CD4-positive, alpha-beta T cell treated with Interleukin-15 for 1 hour (primary cell): ENCODE data around the gene RGL3.
"Not testable (repeated sequence)": the region's sequence is repeated elsewhere in the genome, so short reads cannot be mapped to it uniquely, and the experiment has no call there.

Source experiments
- DNase-seq: peaks from one replicate; pipeline ENCODE4 v3.0.0-alpha.2; 2020

Gene RGL3

GRCh38 chr19:11448410-11448809 lies 29.3 kb upstream of the RGL3 start:
- DNase-seq = no peak

GRCh38 chr19:11447347-11448262 lies 28.5 kb upstream of the RGL3 start:
- DNase-seq = no peak

GRCh38 chr19:11446652-11447301 lies 27.7 kb upstream of the RGL3 start:
- peak; percentile 30 for DNase-seq

- DNase-seq = no peak
These were observed 27.1 kb upstream of the RGL3 start for GRCh38 chr19:11446271-11446651.

- DNase-seq = no peak
These were observed 26.0 kb upstream of the RGL3 start for GRCh38 chr19:11445141-11445540.

GRCh38 chr19:11444059-11444458 lies 24.9 kb upstream of the RGL3 start:
- DNase-seq = no peak

GRCh38 chr19:11437955-11438354 lies 18.8 kb upstream of the RGL3 start:
- peak; percentile 76 for DNase-seq

- DNase-seq = no peak
These were observed 16.8 kb upstream of the RGL3 start for GRCh38 chr19:11435833-11436313.

GRCh38 chr19:11435057-11435832 lies 16.1 kb upstream of the RGL3 start, which contains the start of the genes ODAD3 and PRKCSH:
ODAD3 (minus strand) TSS chr19:11435121; CDS start chr19:11435016, 105 bp downstream.
PRKCSH (plus strand) TSS chr19:11435635; CDS start chr19:11436118, 483 bp downstream.
- peak; percentile 99 for DNase-seq

GRCh38 chr19:11434703-11435056 lies 15.6 kb upstream of the RGL3 start:
- no peak for DNase-seq

- DNase-seq = not testable (repeated sequence)
These were observed 14.4 kb upstream of the RGL3 start for GRCh38 chr19:11433526-11433925.

- DNase-seq = no peak
These were observed 7.5 kb upstream of the RGL3 start for GRCh38 chr19:11426656-11427055.

- no peak for DNase-seq
These were observed 6.8 kb upstream of the RGL3 start for GRCh38 chr19:11425719-11426457.

- no peak for DNase-seq
These were observed 4.7 kb upstream of the RGL3 start for GRCh38 chr19:11423791-11424181.

GRCh38 chr19:11423164-11423790 lies 4.2 kb upstream of the RGL3 start:
- no peak for DNase-seq

GRCh38 chr19:11422163-11423065 lies 3.3 kb upstream of the RGL3 start:
- peak; percentile 91 for DNase-seq

GRCh38 chr19:11421371-11422098 lies 2.4 kb upstream of the RGL3 start:
- peak; percentile 59 for DNase-seq

- DNase-seq = no peak
These were observed 1.6 kb upstream of the RGL3 start for GRCh38 chr19:11420429-11421370.

GRCh38 chr19:11418094-11418548 lies 993 bp downstream of the RGL3 start:
- no peak for DNase-seq
